ENCODE data around the gene RPL18A.
"Not testable (repeated sequence)": the region's sequence is repeated elsewhere in the genome, so short reads cannot be mapped to it uniquely, and the experiment has no call there.

Gene RPL18A

DNA sequence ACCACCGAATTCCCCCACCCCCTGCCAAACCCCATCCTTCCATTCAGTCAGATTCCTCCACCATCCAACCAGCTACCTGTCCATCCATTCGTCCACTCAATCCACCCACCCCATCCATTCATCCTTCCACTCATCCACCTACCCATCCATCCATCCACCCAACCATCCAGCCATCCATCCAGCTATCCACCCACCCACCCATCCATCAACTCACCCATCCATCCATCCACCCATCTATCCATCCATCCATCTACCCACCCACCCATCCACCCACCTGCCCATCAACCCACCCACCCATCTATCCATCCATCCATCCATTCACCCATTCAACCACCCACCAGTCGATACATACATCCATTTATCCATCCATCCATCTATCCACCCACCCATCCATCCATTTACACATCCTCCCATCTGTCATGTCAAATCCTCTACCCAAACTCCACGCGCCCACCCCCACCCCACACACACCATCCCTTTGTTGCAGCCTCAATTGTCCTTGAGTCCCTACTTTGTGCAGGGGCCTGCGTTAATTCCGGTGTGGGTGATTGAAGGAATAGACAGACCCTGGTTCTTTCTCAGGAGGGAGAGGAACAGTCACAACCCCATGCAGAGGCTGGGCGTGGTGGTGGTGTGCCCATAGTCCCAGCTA lies 6.7 kb downstream of the RPL18A start:
- in situ Hi-C loops (cut with MboI; ENCODE audit: low sequenced_read_pairs) = no loop called here

- in situ Hi-C loops (cut with MboI; ENCODE audit: low sequenced_read_pairs) = no loop called here
These were observed 7.3 kb downstream of the RPL18A start for GRCh38 chr19:17866964-17867486.

- in situ Hi-C loops (cut with MboI; ENCODE audit: low sequenced_read_pairs) = no loop called here
These were observed 9.0 kb downstream of the RPL18A start for GRCh38 chr19:17868669-17869068.

- in situ Hi-C loops (cut with MboI; ENCODE audit: low sequenced_read_pairs) = no loop called here
These were observed 9.5 kb downstream of the RPL18A start for GRCh38 chr19:17869114-17869608.

DNA sequence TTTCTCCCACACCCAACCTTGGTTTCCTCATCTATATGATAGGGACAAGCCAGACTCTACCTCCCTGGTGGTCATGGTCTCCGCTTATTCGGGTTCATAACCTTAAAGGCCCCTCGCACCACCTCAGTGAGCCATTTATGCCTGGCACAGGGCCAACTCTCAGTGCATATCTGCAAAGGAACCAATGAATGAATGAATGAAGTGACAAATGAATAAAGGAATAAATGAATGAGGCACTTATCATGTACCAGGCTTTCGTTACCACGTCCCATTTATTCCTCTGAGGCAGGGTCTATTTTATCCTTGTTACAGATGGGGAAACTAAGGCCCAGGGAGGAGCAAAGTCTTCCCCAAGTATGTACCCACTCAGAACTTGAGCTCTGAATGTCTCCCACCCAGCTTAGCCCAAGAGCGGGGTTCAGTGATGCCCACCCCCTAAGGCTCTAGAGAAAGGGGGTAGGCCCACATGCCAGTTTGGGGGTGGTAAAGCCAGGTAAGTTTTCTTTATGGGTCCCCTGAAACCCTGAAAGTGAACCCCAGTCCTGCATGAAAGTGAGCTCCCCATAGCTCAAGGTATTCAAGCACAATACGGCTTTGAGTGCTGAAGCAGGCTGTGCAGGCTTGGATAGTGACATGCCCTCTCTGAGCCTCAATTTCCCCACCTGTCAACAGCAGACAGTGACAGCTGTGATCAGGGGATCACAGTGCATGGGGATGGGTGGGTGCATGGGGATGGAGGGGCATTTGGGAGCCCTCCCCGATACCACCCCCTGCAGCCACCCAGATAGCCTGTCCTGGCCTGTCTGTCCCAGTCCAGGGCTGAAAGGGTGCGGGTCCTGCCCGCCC lies 11.5 kb downstream of the RPL18A start:
- in situ Hi-C loops (cut with MboI; ENCODE audit: low sequenced_read_pairs) = no loop called here

DNA sequence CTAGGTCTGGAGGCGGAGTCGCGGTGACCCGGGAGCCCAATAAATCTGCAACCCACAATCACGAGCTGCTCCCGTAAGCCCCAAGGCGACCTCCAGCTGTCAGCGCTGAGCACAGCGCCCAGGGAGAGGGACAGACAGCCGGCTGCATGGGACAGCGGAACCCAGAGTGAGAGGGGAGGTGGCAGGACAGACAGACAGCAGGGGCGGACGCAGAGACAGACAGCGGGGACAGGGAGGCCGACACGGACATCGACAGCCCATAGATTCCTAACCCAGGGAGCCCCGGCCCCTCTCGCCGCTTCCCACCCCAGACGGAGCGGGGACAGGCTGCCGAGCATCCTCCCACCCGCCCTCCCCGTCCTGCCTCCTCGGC lies 12.2 kb downstream of the RPL18A start, which contains the start of gene SLC5A5:
SLC5A5 (plus strand) TSS at position 68 of the 373 bp plus-strand sequence. CDS start 375 bp downstream, outside the sequence.
- in situ Hi-C loops (cut with MboI; ENCODE audit: low sequenced_read_pairs) = no loop called here

GRCh38 chr19:17872251-17873001 lies 12.7 kb downstream of the RPL18A start:
- in situ Hi-C loops (cut with MboI; ENCODE audit: low sequenced_read_pairs) = no loop called here

- in situ Hi-C loops (cut with MboI; ENCODE audit: low sequenced_read_pairs) = no loop called here
These were observed 14.4 kb downstream of the RPL18A start for GRCh38 chr19:17873786-17874757.

GRCh38 chr19:17874758-17875135 lies 15.0 kb downstream of the RPL18A start:
- in situ Hi-C loops (cut with MboI; ENCODE audit: low sequenced_read_pairs) = no loop called here

- in situ Hi-C loops (cut with MboI; ENCODE audit: low sequenced_read_pairs) = no loop called here
These were observed 18.0 kb downstream of the RPL18A start for GRCh38 chr19:17877696-17878095.

- in situ Hi-C loops (cut with MboI; ENCODE audit: low sequenced_read_pairs) = no loop called here
These were observed 19.8 kb downstream of the RPL18A start for GRCh38 chr19:17879466-17879865.

GRCh38 chr19:17881701-17882100 lies 22.0 kb downstream of the RPL18A start:
- in situ Hi-C loops (cut with MboI; ENCODE audit: low sequenced_read_pairs) = no loop called here

DNA sequence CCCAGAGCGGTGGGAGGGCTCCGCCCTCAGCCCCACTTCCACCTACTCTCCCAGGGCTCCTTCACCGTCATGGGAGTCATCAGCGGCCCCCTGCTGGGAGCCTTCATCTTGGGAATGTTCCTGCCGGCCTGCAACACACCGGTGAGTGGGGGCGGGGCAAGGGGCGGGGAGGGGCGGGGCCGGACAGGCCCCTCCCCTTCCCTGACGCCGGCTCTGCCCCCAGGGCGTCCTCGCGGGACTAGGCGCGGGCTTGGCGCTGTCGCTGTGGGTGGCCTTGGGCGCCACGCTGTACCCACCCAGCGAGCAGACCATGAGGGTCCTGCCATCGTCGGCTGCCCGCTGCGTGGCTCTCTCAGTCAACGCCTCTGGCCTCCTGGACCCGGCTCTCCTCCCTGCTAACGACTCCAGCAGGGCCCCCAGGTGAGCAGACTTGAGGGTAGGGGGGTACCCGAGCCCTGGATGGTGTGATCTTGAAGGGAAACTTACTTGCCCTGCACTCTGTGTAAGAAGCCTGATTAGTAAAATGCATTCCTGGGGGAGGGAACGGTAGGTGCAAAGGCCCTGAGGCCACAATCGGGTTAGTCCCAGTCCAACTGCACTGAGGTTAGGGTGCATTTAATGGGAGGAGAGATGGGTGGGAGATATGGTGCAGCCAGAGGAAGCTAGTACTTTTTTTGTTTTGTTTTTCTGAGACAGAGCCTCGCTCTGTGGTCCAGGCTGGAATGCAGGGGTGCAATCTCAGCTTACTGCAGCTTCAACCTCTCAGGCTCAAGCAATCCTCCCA lies 24.1 kb downstream of the RPL18A start:
- in situ Hi-C loops (cut with MboI; ENCODE audit: low sequenced_read_pairs) = no loop called here

DNA sequence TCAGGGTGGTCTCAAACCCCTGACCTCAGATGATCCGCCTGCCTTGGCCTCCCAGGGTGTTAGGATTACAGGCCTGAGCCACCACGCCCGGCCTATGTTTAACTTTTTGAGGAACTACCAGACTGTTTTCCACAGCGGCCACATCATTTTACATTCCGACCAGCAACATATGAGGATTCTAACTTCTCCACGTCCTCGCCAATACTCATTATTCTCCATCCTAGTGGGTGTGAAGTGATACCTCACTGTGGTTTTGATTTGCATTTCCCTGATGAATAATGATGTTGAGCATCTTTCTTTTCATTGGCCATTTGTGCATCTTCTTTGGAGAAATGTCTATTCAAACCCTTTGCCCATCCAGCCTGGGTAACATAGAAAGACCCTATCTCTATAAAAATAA lies 26.8 kb downstream of the RPL18A start:
- in situ Hi-C loops (cut with MboI; ENCODE audit: low sequenced_read_pairs) = no loop called here

DNA sequence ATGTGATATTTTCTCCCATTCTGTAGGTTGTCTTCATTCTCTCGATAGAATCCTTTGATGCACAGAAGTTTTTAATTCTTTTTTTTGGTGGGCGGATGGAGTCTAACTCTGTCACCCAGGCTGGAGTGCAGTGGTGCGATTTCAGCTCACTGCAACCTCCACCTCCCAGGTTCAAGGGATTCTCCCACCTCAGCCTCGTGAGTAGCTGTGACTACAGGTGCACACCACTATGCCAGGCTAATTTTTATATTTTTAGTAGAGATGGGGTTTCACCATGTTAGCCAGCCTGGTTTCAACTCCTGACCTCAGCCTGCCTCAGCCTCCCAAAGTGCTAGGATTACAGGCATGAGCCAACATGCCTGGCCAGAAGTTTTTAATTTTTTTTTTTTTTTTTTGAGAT lies 27.5 kb downstream of the RPL18A start:
- in situ Hi-C loops (cut with MboI; ENCODE audit: low sequenced_read_pairs) = not testable (repeated sequence)

DNA sequence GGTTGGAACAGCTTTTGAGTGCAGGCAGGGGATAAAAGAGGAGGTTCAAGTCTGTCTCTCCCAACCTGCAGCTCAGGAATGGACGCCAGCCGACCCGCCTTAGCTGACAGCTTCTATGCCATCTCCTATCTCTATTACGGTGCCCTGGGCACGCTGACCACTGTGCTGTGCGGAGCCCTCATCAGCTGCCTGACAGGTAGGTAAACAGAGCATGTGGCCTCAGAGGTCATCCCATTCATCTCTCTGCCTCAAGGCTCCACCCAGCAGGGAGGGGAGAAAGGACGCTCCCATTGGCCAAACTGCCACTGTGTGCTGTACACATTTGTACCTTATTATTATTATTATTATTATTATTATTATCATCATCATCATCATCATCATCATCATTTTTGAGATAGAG lies 28.6 kb downstream of the RPL18A start:
- in situ Hi-C loops (cut with MboI; ENCODE audit: low sequenced_read_pairs) = no loop called here

- in situ Hi-C loops (cut with MboI; ENCODE audit: low sequenced_read_pairs) = no loop called here
These were observed 30.0 kb downstream of the RPL18A start for GRCh38 chr19:17889609-17890214.

GRCh38 chr19:17893766-17894165 lies 34.1 kb downstream of the RPL18A start:
- in situ Hi-C loops (cut with MboI; ENCODE audit: low sequenced_read_pairs) = no loop called here

DNA sequence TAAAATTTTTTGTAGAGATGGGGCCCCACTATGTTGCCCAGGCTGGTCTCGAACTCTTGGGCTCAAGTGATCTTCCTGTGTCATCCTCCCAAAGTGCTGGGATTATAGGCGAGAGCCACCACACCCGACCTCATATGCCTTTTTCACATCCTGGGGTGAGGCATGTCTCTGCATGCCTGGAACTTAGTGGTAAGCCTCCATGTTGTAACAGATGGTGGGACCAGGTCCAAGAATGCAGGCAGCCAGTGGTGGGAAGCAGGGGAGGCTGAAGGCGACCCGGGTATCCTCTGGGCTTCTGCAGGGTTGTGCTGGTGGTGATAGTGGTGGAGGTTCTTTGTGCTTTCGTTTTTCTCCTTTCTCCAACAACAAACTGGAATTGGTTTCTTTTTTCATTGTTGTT lies 43.0 kb downstream of the RPL18A start:
- in situ Hi-C loops (cut with MboI; ENCODE audit: low sequenced_read_pairs) = no loop called here

All from hTERT RPE-1 (cell line).